Body of pancreas (tissue), 4 donors: ENCODE data around the gene CEP43. TPM values are rescaled to one million over a fixed set of nuclear protein-coding genes. Genes with fewer than 3 reads are reported as not detected.

Experiments used
- ATAC-seq: fragments of 150-250 bp; one replicate; pipeline ENCODE4 v1.9.1; 2016
- DNase-seq, 4 donors: peaks; one replicate each; pipeline ENCODE4 v3.0.0-alpha.2; 2019
- H3K27ac ChIP-seq, 4 donors: fragments of 200-600 bp; sonication (generic); 1 replicate in 3 of 4; 2 replicates in 1 of 4; pipeline versions ENCODE4 v1.5.1 to v1.6.1; 2016 to 2019; ENCODE audit warnings: mild to moderate bottlenecking in 1 of 4, mixed read lengths in 1 of 4, moderate library complexity in 1 of 4
- H3K27me3 ChIP-seq, 2 donors: fragments of 200-600 bp; sonication (generic); one replicate each; pipeline ENCODE4 v1.6.0; 2016; ENCODE audit warnings: mild to moderate bottlenecking in 1 of 2
- H3K36me3 ChIP-seq, 2 donors: fragments of 200-600 bp; sonication (generic); replicated peaks in 1 of 2; 2 replicates each; pipeline ENCODE4 v1.5.1; 2016; ENCODE audit warnings: low read depth in 2 of 2; ENCODE audit not compliant: insufficient read depth in 1 of 2
- H3K4me1 ChIP-seq: fragments of 200-600 bp; sonication (generic); one replicate; pipeline ENCODE4 v1.6.0; 2016
- H3K4me3 ChIP-seq, 2 donors: fragments of 200-600 bp; sonication (generic); 1 replicate in 1 of 2; 2 replicates in 1 of 2; pipeline ENCODE4 v1.5.1; 2016 to 2019
- H3K9me3 ChIP-seq, 3 donors: fragments of 200-600 bp; sonication (generic); 1 replicate in 2 of 3; 2 replicates in 1 of 3; pipeline ENCODE4 v1.5.1; 2016
- CTCF ChIP-seq, 7 experiments: fragments of 450-650 bp in 4 of 7; fragments of 200-600 bp in 3 of 7; sonication (generic) in 3 of 7; IDR thresholded peaks; one replicate each; pipeline ENCODE4 v1.5.1; 2016 to 2019; ENCODE audit warnings: antibody characterized with exemption in 7 of 7
- POLR2A ChIP-seq, 3 donors: fragments of 450-650 bp; IDR thresholded peaks; one replicate each; pipeline ENCODE4 v1.6.1; 2016; ENCODE audit warnings: antibody characterized with exemption in 3 of 3, mild to moderate bottlenecking in 2 of 3
- WGBS, 2 donors: methylation state at CpG; one replicate each; pipeline ENCODE4 v1.1.5; 2017; 5-methylcytosine and 5-hydroxymethylcytosine counted together
- intact Hi-C: fragments of 100-400 bp; cut with DNase I; formaldehyde crosslinking; loops from one replicate; pipeline ENCODE4 v1.15.1; 2023
- total RNA-seq, 2 donors: library from RNA; depleted of rRNA; stranded (reverse); fragments of >200 nt; gene quantifications; one replicate each; pipeline ENCODE4 v1.1.0, GENCODE V29; 2016

CEP43 gene
- total RNA-seq, 2 donors from 2014 or later, result 11.4 to 45.8 TPM

GRCh38 chr6:166957805-166958076 lies 41.5 kb upstream of the CEP43 start:
- Histone ChIP-seq H3K4me1 (peaks cover 26% of the 10 kb centered on the region), H3K36me3 (no peaks in the 10 kb centered on the region), H3K9me3 (no peaks in the 10 kb centered on the region), H3K27ac (peak overlapping the region in 2 of 4 donors; percentile 84 to 89), H3K27me3 (no peaks in the 10 kb centered on the region), H3K4me3 (no peak overlapping the region)
- intact Hi-C loops, result no loop called here
- DNase-seq (no peak), ATAC-seq (no peak)
- 80 to 98% methylated on average over 5 of the region's 5 CpGs for WGBS, 2 donors
- no peak for TF ChIP-seq CTCF (IDR thresholded peaks at IDR 0.05)
- TF ChIP-seq POLR2A (IDR thresholded peaks at IDR 0.05), result no peak

- Histone ChIP-seq H3K4me1 (peaks cover 26% of the 10 kb centered on the region), H3K27me3 (no peaks in the 10 kb centered on the region), H3K27ac (peak overlapping the region in 2 of 4 donors; percentile 24 to 89), H3K9me3 (no peaks in the 10 kb centered on the region), H3K36me3 (no peaks in the 10 kb centered on the region), H3K4me3 (no peak overlapping the region)
- WGBS, 2 donors, result 65 to 78% methylated on average over 13 of the region's 13 CpGs
- TF ChIP-seq POLR2A (IDR thresholded peaks at IDR 0.05) (no peak), CTCF (IDR thresholded peaks at IDR 0.05) (no peak)
- DNase-seq (peak in 1 of 4 donors; percentile 58), ATAC-seq (no peak)
- intact Hi-C loops, result no loop called here
These were observed 40.0 kb upstream of the CEP43 start for GRCh38 chr6:166958926-166959861.

GRCh38 chr6:166959911-166960608 lies 39.1 kb upstream of the CEP43 start:
- H3K27me3 ChIP-seq, result no peaks in the 10 kb centered on the region
- intact Hi-C loops, result no loop called here
- peak overlapping the region in 1 of 4 donors; percentile 89 for H3K27ac ChIP-seq

GRCh38 chr6:166960609-166960978 lies 38.6 kb upstream of the CEP43 start:
- ATAC-seq, result no peak
- Histone ChIP-seq H3K36me3 (no peaks in the 10 kb centered on the region), H3K9me3 (no peaks in the 10 kb centered on the region), H3K27ac (no peak overlapping the region), H3K4me1 (peaks cover 13% of the 10 kb centered on the region), H3K4me3 (no peak overlapping the region), H3K27me3 (no peaks in the 10 kb centered on the region)
- 91% methylated on average over 3 of the region's 3 CpGs for WGBS, 2 donors
- intact Hi-C loops, result no loop called here
- no peak for DNase-seq
- TF ChIP-seq POLR2A (IDR thresholded peaks at IDR 0.05) (no peak), CTCF (IDR thresholded peaks at IDR 0.05) (no peak)

More at GRCh38 chr6:166959911-166960608, 39.1 kb upstream of the CEP43 start:
- H3K4me3 ChIP-seq, result no peak overlapping the region
- 75 to 82% methylated on average over 9 of the region's 9 CpGs for WGBS, 2 donors
- TF ChIP-seq CTCF (IDR thresholded peaks at IDR 0.05), result no peak
- no peak for TF ChIP-seq POLR2A (IDR thresholded peaks at IDR 0.05)
- H3K36me3 ChIP-seq, result no peaks in the 10 kb centered on the region
- DNase-seq (no peak), ATAC-seq (no peak)
- H3K9me3 ChIP-seq, result no peaks in the 10 kb centered on the region
- H3K4me1 ChIP-seq, result peaks cover 18% of the 10 kb centered on the region
